ENCODE measurements around the gene RUBCNL.

GRCh38 chr13:46297361-46297811 lies 89.7 kb downstream of the RUBCNL start:
- no peak for TF ChIP-seq TAF1 (IDR thresholded peaks at IDR 0.05; ENCODE audit: borderline replicate concordance, low read depth, low read length)
- TF ChIP-seq IRF3 (IDR thresholded peaks at IDR 0.05; ENCODE audit: low read depth, low read length), result no peak
